ENCODE measurements around the gene CYB5R2. TPM values are rescaled to one million over a fixed set of nuclear protein-coding genes. Genes with fewer than 3 reads are reported as not detected.
"Not testable (repeated sequence)": the region's sequence is repeated elsewhere in the genome, so short reads cannot be mapped to it uniquely, and the experiment has no call there.

CYB5R2 gene
- total RNA-seq, 4 donors from 2014 or later = 1.00 to 3.9 (median 3.1) TPM

- no peak for DNase-seq
- intact Hi-C loops (cut with DNase I; ENCODE audit: low total_unique reads) = loop anchor here (2.0 kb wide), 2 partner anchors 94 to 152 kb away; partner anchors contain the start of gene PPFIBP2
- H3K4me1 ChIP-seq = no peaks in the 10 kb centered on the region
These were observed 8.4 kb downstream of the CYB5R2 start for GRCh38 chr11:7664867-7665266.

GRCh38 chr11:7663531-7663930, 9.8 kb downstream of the CYB5R2 start:
- H3K4me3 ChIP-seq; intact Hi-C loops (cut with DNase I; ENCODE audit: low total_unique reads); DNase-seq; H3K27me3 ChIP-seq; ATAC-seq; H3K4me1 ChIP-seq; H3K9me3 ChIP-seq; in situ Hi-C loops (cut with MboI; ENCODE audit: low sequenced_read_pairs in 4 of 4); H3K27ac ChIP-seq: not testable (repeated sequence)
- peaks cover 0 to 14% of the 10 kb centered on the region in 2 donors for H3K36me3 ChIP-seq

More at GRCh38 chr11:7664867-7665266, 8.4 kb downstream of the CYB5R2 start:
- in situ Hi-C loops (cut with MboI; ENCODE audit: low sequenced_read_pairs in 4 of 4) = no loop called here
- no peak for TF ChIP-seq POLR2A (IDR thresholded peaks at IDR 0.05)
- no peak for TF ChIP-seq CTCF (IDR thresholded peaks at IDR 0.05 in 4 of 5, conservative IDR thresholded peaks at IDR 0.05 in 1 of 5)
- H3K9me3 ChIP-seq = no peaks in the 10 kb centered on the region
- ATAC-seq = no peak
- no peak overlapping the region for H3K4me3 ChIP-seq
- no peak overlapping the region for H3K27ac ChIP-seq
- no peaks in the 10 kb centered on the region for H3K27me3 ChIP-seq
- peaks cover 0 to 14% of the 10 kb centered on the region in 2 donors for H3K36me3 ChIP-seq

GRCh38 chr11:7657306-7658025, 15.8 kb downstream of the CYB5R2 start:
- intact Hi-C loops (cut with DNase I; ENCODE audit: low total_unique reads) = loop anchor here (1.0 kb wide), 1 partner anchor 86 kb away; no protein-coding TSS in a partner anchor
- peak; percentile 45 to 62 for DNase-seq
- in situ Hi-C loops (cut with MboI; ENCODE audit: low sequenced_read_pairs in 4 of 4) = loop anchor here in 1 of 4 donors (10.0 kb wide), 1 partner anchor 83 kb away; no protein-coding TSS in a partner anchor

GRCh38 chr11:7656704-7657103, 16.6 kb downstream of the CYB5R2 start:
- ATAC-seq (no peak), DNase-seq (no peak)
- no peaks in the 10 kb centered on the region for H3K4me1 ChIP-seq
- in situ Hi-C loops (cut with MboI; ENCODE audit: low sequenced_read_pairs in 4 of 4) (loop anchor here in 1 of 4 donors (10.0 kb wide), 1 partner anchor 82 kb away; no protein-coding TSS in a partner anchor), intact Hi-C loops (cut with DNase I; ENCODE audit: low total_unique reads) (loop anchor here (1.0 kb wide), 1 partner anchor 85 kb away; no protein-coding TSS in a partner anchor)
- TF ChIP-seq CTCF (IDR thresholded peaks at IDR 0.05 in 4 of 5, conservative IDR thresholded peaks at IDR 0.05 in 1 of 5) = no peak
- no peak for TF ChIP-seq POLR2A (IDR thresholded peaks at IDR 0.05)
- no peak overlapping the region for H3K4me3 ChIP-seq
- peak overlapping the region in 1 of 4 donors; percentile 54 for H3K27ac ChIP-seq
- peaks cover 0 to 43% of the 10 kb centered on the region in 2 donors for H3K36me3 ChIP-seq
- H3K27me3 ChIP-seq = no peaks in the 10 kb centered on the region
- H3K9me3 ChIP-seq = no peaks in the 10 kb centered on the region

More at GRCh38 chr11:7657306-7658025, 15.8 kb downstream of the CYB5R2 start:
- H3K9me3 ChIP-seq = no peaks in the 10 kb centered on the region
- H3K27me3 ChIP-seq = no peaks in the 10 kb centered on the region
- peak overlapping the region in 1 of 4 donors; percentile 54 for H3K27ac ChIP-seq
- TF ChIP-seq POLR2A (IDR thresholded peaks at IDR 0.05) = no peak
- TF ChIP-seq CTCF (IDR thresholded peaks at IDR 0.05 in 4 of 5, conservative IDR thresholded peaks at IDR 0.05 in 1 of 5) = peak; percentile 22 to 60 (median 50)
- no peaks in the 10 kb centered on the region for H3K4me1 ChIP-seq
- H3K4me3 ChIP-seq = no peak overlapping the region
- H3K36me3 ChIP-seq = peaks cover 0 to 35% of the 10 kb centered on the region in 2 donors
- peak; percentile 98 for ATAC-seq
